Caki2 (cell line): ENCODE data around the gene MISP3. TPM values are rescaled to one million over a fixed set of nuclear protein-coding genes. Genes with fewer than 3 reads are reported as not detected.

ENCODE experiments used
- DNase-seq: peaks from one replicate; pipeline ENCODE4 v3.0.0-alpha.2; 2015; ENCODE audit warnings: low read depth
- in situ Hi-C: cut with HindIII; loops from 2 replicates; pipeline ENCODE4 v1.10.0; 2016; ENCODE audit warnings: low sequenced_read_pairs, low pct_unique_long_range_greater_than_20kb, mixed read lengths
- total RNA-seq: library from RNA; depleted of rRNA; stranded (reverse); fragments of >200 nt; shearing (Covaris generic); gene quantifications from 2 replicates; pipeline ENCODE4 v1.2.3, GENCODE V29; 2014; ENCODE audit warnings: low replicate concordance

MISP3 gene
- total RNA-seq, 1 experiment from 2014 or later: 2.5 TPM

DNA sequence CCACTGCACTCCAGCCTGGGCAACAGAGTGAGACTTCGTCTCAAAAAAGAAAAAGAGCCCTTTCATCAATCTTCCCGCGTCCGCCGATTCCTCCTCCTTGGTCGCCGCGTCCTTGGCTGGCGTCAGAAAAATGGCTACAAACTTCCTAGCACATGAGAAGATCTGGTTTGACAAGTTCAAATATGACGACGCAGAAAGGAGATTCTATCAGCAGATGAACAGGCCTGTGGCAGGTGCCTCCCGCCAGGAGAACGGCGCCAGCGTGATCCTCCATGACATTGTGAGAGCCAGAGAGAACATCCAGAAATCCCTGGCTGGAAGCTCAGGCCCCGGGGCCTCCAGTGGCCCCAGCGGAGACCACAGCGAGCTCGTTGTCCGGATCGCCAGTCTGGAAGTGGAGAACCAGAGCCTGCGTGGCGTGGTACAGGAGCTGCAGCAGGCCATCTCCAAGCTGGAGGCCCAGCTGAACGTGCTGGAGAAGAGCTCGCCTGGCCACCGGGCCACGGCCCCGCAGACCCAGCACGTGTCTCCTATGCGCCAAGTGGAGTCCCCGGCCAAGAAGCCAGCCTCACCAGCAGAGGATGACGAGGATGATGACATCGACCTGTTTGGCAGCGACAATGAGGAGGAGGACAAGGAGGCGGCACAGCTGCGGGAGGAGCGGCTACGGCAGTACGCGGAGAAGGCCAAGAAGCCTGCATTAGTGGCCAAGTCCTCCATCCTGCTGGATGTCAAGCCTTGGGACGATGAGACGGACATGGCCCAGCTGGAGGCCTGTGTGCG, 2.1 kb upstream of the MISP3 start:
- DNase-seq: no peak
- in situ Hi-C loops: no loop called here

DNA sequence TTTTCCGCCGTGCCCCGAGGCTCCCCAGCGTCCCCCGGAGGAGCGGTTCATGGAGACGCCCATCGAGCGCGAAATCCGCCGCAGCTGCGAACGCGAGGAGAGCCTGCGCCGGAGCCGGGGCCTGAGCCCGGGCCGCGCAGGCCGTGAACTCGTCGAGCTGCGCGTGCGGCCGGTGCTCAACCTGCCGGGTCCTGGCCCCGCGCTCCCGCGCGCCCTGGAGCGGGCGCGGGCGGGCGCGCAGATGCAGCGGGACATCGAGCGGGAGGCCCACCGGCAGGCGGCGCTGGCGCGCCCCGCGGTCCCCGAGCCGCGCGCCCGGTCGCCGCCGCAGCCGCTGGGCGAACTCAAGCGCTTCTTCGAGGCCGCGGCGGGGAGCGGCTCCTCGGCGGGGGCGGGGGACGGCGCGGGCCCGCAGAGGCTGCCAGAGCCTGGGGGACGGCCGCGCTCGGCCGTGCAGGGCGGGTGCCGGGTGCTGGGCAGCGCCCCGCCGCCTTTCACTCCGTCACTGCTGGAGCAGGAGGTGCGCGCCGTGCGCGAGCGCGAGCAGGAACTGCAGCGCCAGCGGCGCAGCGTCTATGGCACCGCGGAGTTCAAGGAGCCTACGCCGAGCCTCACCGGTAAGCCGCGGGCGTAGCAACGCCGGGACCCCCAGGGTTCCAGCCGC, 807 bp downstream of the MISP3 start:
- DNase-seq: peak; percentile 75
- in situ Hi-C loops: no loop called here

DNA sequence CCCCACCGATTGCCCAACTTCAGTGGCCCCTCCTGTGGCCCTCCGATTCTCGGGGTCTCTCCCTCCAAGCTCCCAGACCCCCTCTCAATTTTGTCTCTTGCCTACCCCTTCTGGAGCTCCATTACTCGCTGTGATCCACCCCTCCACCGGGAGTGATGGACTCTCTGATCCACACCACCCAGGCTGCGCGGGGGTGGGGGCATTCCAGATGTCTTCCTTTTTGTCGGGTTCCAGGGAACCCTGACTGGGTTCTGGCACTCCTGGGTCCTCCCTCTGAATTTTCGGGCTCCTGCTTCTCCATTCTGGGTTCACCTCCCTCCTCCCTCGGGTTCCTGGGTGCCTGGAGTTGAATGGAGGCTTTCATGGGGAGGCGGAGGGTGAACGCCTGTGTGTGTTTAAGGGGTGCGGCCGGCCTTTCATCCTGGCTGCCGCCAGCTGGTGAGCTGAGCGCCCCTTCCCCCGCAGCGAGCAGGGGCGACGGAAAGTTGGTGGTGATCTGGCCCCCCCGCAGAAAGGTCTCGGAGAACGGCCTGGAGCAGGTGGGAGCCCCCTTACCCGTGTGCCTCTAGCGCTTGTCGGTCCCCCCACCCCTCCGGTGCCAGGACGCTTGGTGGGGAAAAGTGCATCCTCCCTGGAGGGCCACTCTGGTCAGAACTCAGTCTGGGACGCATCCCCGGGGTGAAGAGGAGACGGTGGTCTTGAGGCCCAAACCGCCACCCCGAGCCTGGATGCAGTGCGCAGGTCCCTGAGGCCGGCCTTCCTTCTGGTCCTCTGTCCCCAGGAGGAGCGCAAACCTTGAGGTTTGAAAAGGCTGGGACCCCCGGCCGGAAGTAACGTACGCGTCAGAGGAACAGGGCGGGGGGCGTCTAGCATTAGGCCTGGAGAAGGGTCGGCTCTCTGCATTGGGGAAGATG, 1.6 kb downstream of the MISP3 start:
- in situ Hi-C loops: no loop called here
- DNase-seq: no peak

DNA sequence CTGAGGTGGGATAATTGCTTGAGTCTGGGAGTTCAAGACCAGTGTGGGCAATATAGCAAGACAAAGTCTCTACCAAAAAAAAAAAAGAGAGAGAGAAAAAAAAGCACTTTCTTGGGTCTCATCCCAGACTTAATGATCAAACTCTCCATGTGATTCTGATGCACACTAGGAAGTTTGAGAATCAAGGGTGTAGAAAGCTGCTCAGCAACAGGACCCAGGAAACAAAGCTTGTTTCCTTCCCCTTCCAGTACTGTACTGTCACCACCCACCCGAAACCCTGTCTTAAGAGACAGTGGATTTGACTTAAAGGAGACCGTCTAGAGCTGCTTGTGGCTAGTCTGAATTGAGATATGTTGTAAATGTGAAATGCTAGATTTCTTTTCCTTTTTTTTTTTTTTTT, 5.8 kb downstream of the MISP3 start:
- in situ Hi-C loops: loop anchor here (25.0 kb wide), 1 partner anchor 166 kb away; the partner anchor contains the start of genes BRME1 and CC2D1A
- DNase-seq: no peak

DNA sequence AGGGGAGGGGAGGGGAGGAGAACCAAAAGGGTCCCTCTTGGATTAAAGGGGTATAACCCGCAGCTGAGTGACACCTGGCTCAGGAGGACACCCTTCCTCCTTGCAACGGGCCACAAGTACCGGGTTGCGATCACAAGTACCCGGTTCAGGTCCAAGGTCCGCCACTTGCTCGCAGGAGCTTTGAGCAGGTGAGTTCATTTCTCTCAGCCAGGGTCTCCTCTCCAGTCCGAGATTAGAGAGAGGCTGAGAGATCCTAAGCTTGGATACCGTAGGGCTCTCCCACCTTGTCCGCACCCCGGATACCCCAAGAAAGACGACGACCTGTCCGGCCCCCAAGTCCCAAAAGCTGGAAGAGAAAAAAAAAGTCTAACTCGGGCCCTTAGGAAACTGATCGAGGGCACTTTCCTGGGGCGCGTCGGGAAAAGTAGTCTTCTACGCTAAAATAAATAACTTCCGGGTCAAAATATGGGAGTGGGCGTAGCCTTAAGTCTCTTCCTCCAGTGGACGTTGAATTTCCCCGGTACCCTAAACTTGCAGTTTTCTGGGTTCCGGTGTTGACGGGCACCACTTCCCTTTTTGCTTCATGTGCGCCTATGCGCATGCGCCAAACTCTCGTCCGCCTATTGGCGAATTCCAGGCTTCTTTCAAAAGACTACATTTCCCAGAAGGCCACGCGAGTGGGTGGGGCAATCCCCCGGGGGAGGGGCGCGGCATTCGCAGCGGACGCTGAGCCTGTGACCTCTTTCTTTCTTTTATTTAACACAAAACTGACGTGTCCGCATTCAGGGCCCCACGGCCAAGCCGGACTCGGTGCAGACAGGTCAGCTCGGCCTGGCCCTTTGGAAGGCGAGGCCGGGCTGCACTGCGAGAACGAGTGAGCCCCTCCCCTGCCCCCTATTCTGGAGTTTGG, 8.6 kb downstream of the MISP3 start:
- in situ Hi-C loops: loop anchor here (25.0 kb wide), 1 partner anchor 169 kb away; the partner anchor contains the start of genes BRME1 and CC2D1A
- peak; percentile 98 for DNase-seq

DNA sequence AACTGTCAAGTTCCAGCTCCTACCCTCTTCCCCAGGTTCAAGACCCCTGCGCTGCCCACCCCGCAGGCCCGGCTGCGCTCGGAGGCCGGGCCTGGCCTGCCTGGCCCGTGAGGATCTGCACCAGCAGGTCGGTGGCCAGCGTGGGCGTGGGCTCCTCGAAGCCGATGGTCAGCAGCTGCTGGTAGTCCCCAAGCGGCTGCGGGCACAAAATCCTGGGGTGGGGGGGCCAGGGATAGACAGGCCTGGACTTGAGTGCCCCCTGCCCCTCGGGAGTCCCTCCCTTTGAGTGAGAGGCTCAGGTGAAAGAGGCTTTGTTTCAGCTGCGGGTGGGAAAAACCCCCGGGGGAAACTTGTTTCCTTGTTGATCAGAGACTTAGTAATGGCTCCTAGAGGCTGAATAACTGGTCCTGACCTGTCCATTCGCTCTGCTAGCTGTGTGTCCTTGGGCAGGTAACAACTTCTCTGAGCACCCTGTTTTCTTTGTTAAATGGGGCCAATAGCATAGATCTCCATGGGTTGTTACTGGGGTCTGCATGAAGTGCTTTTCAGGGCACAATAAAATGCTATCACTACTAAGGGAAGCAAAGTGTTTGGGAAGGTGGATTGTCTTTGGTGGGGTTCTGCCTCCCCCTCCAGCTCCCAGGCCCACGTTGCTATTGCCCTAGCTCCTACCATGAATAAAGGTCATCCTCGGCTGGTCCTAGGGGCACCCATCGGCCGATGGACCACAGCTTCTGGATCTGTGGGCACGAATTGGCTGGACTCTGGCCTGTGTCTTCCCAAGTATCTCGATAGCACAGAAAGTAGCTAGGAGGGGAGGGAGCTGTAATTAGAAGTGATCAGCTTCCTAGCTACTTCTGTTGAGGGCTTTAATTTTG, 9.4 kb downstream of the MISP3 start:
- in situ Hi-C loops: loop anchor here (25.0 kb wide), 1 partner anchor 170 kb away; the partner anchor contains the start of genes BRME1 and CC2D1A

DNA sequence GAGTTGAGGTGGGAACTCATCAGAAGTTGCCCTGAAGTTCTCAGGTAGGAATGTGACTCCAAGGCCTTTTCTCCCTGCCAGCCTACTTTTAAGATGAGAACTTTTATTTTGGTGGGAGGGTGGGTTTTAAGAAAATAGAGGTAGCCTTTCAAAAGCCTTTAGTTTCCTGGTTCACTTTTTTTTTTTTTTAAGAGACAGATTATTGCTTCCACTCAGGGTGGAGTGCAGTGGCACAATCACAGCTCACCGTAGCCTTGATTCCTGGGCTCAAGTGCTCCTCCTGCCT, 10.0 kb downstream of the MISP3 start:
- in situ Hi-C loops: loop anchor here (25.0 kb wide), 1 partner anchor 170 kb away; the partner anchor contains the start of genes BRME1 and CC2D1A
- DNase-seq: no peak

More for the DNA sequence above, 9.4 kb downstream of the MISP3 start:
- DNase-seq: no peak

DNA sequence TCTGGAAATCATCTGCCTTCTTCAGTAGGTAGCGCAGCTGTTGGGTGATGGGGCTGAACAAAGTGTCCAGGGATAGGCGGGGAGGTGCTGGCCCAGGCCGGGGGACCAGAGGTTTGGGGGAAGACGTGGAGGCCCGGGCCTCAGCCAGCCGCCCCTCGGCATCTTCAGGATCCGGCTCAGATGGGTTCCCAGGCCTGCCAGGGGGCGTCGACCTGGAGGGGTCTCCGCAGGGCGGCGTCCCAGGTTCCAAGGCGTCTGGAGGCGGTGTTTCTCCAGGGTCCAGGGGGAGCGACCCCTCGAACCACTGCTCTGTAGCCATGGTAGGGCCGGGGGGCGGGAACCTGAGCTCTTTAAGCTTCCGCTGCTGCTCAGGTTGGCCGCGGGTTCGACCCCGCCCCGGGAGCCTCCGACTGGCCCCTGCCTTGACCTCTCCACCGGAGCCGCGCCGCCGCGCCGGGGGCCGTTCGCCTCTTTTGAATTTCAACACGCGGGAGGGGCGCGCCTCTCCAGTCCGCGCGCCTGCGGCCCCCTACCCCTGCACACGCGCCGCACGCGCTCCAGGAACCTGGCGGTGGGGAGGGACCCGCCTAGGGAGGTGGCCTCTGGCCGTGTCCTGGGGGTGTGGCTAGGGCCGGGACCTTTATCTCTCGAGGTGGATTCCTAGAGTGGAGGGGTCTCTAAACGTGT, 12.9 kb downstream of the MISP3 start, which contains the start of gene C19orf67:
Gene C19orf67, minus strand, starts transcription at position 475 of the 687 bp plus-strand sequence. Its CDS starts 156 bp downstream, at position 319.
- DNase-seq: no peak
- in situ Hi-C loops: loop anchor here (25.0 kb wide), 1 partner anchor 173 kb away; the partner anchor contains the start of genes BRME1 and CC2D1A

DNA sequence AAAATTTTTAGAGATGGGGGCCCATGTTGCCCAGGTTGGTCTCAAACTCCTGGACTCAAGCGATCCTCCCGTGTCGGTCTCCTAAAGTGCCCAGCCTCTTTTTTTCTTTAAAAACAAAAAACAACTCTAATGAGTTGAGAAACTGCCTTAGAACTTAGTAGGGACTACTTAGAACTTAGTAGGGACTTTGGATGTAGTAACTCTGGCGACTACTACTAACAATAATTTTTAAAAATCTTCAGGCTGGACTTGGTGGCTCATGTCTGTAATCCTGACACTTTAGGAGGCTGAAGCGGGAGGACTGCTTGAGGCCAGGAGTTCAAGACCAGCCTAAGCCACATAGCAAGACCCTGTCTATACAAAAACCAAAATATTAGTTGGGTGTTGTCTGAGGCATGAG, 13.5 kb downstream of the MISP3 start:
- DNase-seq: no peak
- in situ Hi-C loops: loop anchor here (25.0 kb wide), 1 partner anchor 174 kb away; the partner anchor contains the start of genes BRME1 and CC2D1A

DNA sequence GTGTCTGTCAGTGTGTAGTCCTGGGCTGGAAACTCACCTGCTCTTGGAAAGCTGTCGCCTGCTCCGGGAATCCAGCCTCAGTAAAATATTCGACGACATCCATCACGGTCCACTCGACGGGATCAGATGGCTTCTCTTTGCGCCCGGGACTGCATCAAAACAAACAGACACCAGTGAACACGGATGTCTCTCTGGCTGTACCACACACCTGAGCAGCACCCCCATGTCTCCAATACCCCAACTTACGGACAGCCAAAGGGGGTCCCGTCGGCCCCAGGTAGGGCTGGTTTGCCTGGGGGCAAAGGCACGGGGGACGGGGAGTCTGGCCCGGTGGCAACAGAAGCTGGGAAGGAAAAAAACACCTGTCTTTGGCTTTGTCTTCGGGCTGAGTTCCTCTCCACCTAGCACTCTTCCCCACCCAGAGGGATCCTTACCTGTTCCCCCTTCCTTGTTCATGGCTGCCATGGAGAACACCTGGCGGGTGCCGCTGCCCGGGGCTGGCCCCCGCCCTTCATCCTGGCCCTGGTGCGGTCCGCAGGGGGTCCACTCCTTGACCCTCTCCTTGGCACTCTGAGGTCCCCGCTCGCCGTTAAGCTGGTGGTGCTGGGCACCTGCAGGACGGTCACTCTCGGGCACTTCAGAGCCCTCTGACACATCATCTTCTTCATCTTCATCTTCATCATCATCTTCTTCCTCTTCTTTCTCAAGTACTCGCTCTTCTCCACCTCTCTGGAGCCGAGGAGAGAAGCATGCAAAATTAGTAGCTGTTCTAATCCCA, 16.2 kb downstream of the MISP3 start:
- in situ Hi-C loops: loop anchor here (25.0 kb wide), 1 partner anchor 177 kb away; the partner anchor contains the start of genes BRME1 and CC2D1A

DNA sequence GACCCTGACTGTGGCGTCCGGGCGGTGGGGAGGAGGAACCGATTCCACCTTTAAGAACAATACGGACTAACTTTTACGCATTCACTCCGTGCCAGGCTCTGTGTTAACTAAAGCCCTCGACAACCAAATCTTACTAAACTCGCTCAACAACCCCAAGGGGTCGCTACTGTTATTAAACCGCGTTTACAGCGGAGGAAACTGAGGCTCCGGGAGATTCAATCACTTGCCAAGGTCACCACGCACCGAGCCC, 16.8 kb downstream of the MISP3 start:
- in situ Hi-C loops: loop anchor here (25.0 kb wide), 1 partner anchor 177 kb away; the partner anchor contains the start of genes BRME1 and CC2D1A

More for the DNA sequence above, 16.2 kb downstream of the MISP3 start:
- no peak for DNase-seq

DNA sequence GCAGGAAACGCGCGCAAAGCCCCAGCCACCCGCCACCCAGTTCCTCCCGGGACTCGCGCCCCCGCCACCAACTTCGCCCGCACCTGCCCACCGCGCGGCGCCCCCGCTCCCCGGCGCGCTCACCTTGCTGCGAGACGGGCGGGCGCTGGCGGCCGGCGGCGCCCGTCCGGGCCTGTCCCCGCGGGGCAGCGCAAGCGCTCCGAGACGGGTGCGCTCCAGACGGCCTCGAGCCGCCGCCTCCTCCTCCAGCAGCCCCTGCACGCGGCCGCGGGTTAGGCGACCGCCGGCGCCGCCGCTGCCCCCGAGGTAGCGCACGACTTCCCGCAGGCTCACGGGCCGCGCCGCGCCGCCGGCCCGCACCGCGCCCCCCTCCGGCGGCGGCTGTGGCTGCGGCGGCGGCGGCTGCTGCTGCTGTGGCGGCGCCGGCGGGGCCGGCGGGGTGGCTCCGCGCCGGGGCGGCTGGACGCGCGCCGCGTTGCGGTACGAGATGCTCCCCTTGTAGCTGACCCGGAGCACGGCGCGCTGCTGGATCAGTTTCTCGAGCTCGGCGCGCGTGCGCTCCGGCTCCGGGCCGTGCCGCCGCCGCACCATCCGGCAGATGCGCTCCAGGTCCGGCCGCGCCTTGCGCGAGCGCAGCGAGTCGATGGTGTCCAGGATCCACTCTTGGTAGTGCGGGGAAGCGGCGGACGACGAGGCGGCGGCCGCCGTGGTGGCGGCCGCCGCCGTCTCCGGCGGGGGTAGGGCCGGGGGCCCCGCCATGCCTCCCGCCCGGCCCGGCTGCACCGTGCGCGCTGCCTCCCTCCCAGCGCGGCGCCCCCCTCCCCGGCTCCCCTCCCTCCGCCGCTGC, 17.3 kb downstream of the MISP3 start:
- DNase-seq: peak; percentile 48
- in situ Hi-C loops: loop anchor here (25.0 kb wide), 1 partner anchor 178 kb away; the partner anchor contains the start of genes BRME1 and CC2D1A

More for the DNA sequence above, 16.8 kb downstream of the MISP3 start:
- no peak for DNase-seq

DNA sequence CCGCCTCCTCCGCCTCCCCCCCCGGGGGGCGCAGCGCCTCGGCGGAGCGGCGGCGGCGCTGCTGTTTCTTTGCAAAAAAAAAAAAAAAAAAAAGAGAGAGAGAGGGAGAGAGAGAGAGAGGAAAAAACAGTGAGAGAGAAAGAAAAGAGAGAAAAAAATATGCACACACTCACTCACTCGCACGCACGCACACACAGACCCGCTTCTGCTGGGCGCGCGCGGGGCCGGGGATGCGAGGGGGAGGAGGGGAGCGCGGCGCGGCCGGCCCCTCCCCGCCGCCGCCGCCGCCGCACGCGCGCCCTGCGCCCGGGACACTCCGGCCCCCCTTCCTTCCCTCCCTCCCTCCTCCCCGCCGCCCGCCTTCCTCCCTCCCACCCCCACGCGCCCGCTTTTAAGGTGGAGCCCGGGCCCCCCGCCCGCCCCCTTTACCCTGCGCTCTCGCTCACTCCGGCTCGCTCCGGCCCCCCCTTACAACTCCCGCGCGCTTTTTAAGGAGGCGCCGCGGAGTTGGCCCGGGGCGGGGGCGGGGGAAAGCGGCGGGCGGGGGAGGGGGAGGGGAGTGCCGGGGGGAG, 18.0 kb downstream of the MISP3 start, which contains the start of gene SAMD1:
Gene SAMD1, minus strand, starts transcription at position 243 of the 572 bp plus-strand sequence.
- peak; percentile 70 for DNase-seq
- in situ Hi-C loops: loop anchor here (25.0 kb wide), 1 partner anchor 178 kb away; the partner anchor contains the start of genes BRME1 and CC2D1A
